Measurements from ENCODE around the gene CRACDL. TPM values are rescaled to one million over a fixed set of nuclear protein-coding genes. Genes with fewer than 3 reads are reported as not detected.
"Not testable (repeated sequence)": the region's sequence is repeated elsewhere in the genome, so short reads cannot be mapped to it uniquely, and the experiment has no call there.

Gene CRACDL
- polyA plus RNA-seq, 1 donor (not counting 4 experiments of a cell fraction or from before 2014, with no cell fraction given), result 1.6 TPM

DNA sequence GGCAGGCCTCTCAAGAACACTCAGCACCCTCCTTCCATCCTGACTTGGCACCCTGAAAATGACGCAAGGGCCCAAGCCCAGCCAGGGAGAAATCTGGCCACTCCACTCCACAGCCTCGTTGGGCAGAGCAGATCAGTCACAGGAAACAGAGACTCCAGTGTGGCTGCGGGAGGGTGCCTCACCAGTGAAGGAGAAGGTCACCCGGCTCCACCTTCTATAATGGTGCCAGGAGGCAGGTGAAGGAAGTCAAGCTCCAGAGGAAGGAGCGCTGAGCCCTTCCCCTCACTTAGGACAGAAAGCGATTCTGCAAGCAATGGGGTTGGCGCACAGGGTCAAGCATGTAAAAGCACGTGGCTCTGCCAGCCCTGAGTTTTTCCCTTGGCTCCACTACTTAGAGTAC is 35.3 kb downstream of the CRACDL start:
- dilution Hi-C loops (cut with MboI; ENCODE audit: extremely low pct_ligation_motif_present, low sequenced_read_pairs), result no loop called here
- no peak for FAIRE-seq
- Histone ChIP-seq H3K79me2 (ENCODE audit: control insufficient read depth, insufficient read depth, low read length) (no peaks in the 10 kb centered on the region), H3K4me1 (ENCODE audit: control insufficient read depth, extremely low read depth, insufficient read depth, low read length) (no peaks in the 10 kb centered on the region), H2AFZ (ENCODE audit: control insufficient read depth, low read length) (no peak overlapping the region), H3K27ac (ENCODE audit: control insufficient read depth, insufficient read depth, low read length) (no peak overlapping the region), H3K9me1 (ENCODE audit: control insufficient read depth, extremely low read depth, insufficient read depth, low read length) (no peaks in the 10 kb centered on the region), H3K36me3 (ENCODE audit: control insufficient read depth in 2 of 2, extremely low read depth in 1 of 2, insufficient read depth in 2 of 2, low read length in 2 of 2) (no peaks in the 10 kb centered on the region), H3K9ac (ENCODE audit: control insufficient read depth, extremely low read depth, insufficient read depth, low read length) (no peak overlapping the region), H3K27me3 (ENCODE audit: control insufficient read depth, extremely low read depth, insufficient read depth, low read length) (no peaks in the 10 kb centered on the region), H3K4me3 (ENCODE audit: control insufficient read depth in 2 of 3, extremely low read depth in 1 of 3, insufficient read depth in 2 of 3, low read depth in 1 of 3, low read length in 3 of 3) (no peak overlapping the region), H3K4me2 (ENCODE audit: control insufficient read depth, extremely low read depth, insufficient read depth, low read depth, low read length) (no peak overlapping the region), H4K20me1 (ENCODE audit: control insufficient read depth, extremely low read depth, insufficient read depth, low read length) (no peaks in the 10 kb centered on the region), H3K9me3 (ENCODE audit: control insufficient read depth, low read depth, low read length) (no peaks in the 10 kb centered on the region)
- DNase-seq (ENCODE audit: low read depth, low spot score), result no peak
- no peak for TF ChIP-seq EZH2 (IDR thresholded peaks at IDR 0.05; ENCODE audit: low read length)
- TF ChIP-seq CTCF (optimal IDR thresholded peaks at IDR 0.05 in 1 of 3, IDR thresholded peaks at IDR 0.05 in 1 of 3, conservative IDR thresholded peaks at IDR 0.05 in 1 of 3; ENCODE audit: extremely low read depth in 1 of 3, insufficient read depth in 2 of 3, low read length in 3 of 3), result no peak

- H3K4me1 ChIP-seq (ENCODE audit: control insufficient read depth, extremely low read depth, insufficient read depth, low read length); H3K27ac ChIP-seq (ENCODE audit: control insufficient read depth, insufficient read depth, low read length); H3K36me3 ChIP-seq (ENCODE audit: control insufficient read depth in 2 of 2, extremely low read depth in 1 of 2, insufficient read depth in 2 of 2, low read length in 2 of 2); FAIRE-seq; DNase-seq (ENCODE audit: low read depth, low spot score); H3K9ac ChIP-seq (ENCODE audit: control insufficient read depth, extremely low read depth, insufficient read depth, low read length); H3K4me3 ChIP-seq (ENCODE audit: control insufficient read depth in 2 of 3, extremely low read depth in 1 of 3, insufficient read depth in 2 of 3, low read depth in 1 of 3, low read length in 3 of 3); H3K27me3 ChIP-seq (ENCODE audit: control insufficient read depth, extremely low read depth, insufficient read depth, low read length); H3K9me1 ChIP-seq (ENCODE audit: control insufficient read depth, extremely low read depth, insufficient read depth, low read length); H3K9me3 ChIP-seq (ENCODE audit: control insufficient read depth, low read depth, low read length); H3K79me2 ChIP-seq (ENCODE audit: control insufficient read depth, insufficient read depth, low read length); dilution Hi-C loops (cut with MboI; ENCODE audit: extremely low pct_ligation_motif_present, low sequenced_read_pairs); H4K20me1 ChIP-seq (ENCODE audit: control insufficient read depth, extremely low read depth, insufficient read depth, low read length); H2AFZ ChIP-seq (ENCODE audit: control insufficient read depth, low read length); H3K4me2 ChIP-seq (ENCODE audit: control insufficient read depth, extremely low read depth, insufficient read depth, low read depth, low read length): not testable (repeated sequence)
Measured at GRCh38 chr2:98899703-98900078, 36.3 kb downstream of the CRACDL start.

GRCh38 chr2:98899041-98899702 is 36.9 kb downstream of the CRACDL start:
- H3K36me3 ChIP-seq (ENCODE audit: control insufficient read depth in 2 of 2, extremely low read depth in 1 of 2, insufficient read depth in 2 of 2, low read length in 2 of 2), result no peaks in the 10 kb centered on the region
- TF ChIP-seq CTCF (optimal IDR thresholded peaks at IDR 0.05 in 1 of 3, IDR thresholded peaks at IDR 0.05 in 1 of 3, conservative IDR thresholded peaks at IDR 0.05 in 1 of 3; ENCODE audit: extremely low read depth in 1 of 3, insufficient read depth in 2 of 3, low read length in 3 of 3), result no peak
- H3K79me2 ChIP-seq (ENCODE audit: control insufficient read depth, insufficient read depth, low read length), result no peaks in the 10 kb centered on the region
- no peak overlapping the region for H3K9ac ChIP-seq (ENCODE audit: control insufficient read depth, extremely low read depth, insufficient read depth, low read length)
- H3K27ac ChIP-seq (ENCODE audit: control insufficient read depth, insufficient read depth, low read length), result no peak overlapping the region
- DNase-seq (ENCODE audit: low read depth, low spot score), result no peak
- no peaks in the 10 kb centered on the region for H4K20me1 ChIP-seq (ENCODE audit: control insufficient read depth, extremely low read depth, insufficient read depth, low read length)
- no peaks in the 10 kb centered on the region for H3K27me3 ChIP-seq (ENCODE audit: control insufficient read depth, extremely low read depth, insufficient read depth, low read length)
- no peaks in the 10 kb centered on the region for H3K4me1 ChIP-seq (ENCODE audit: control insufficient read depth, extremely low read depth, insufficient read depth, low read length)
- no peaks in the 10 kb centered on the region for H3K9me1 ChIP-seq (ENCODE audit: control insufficient read depth, extremely low read depth, insufficient read depth, low read length)
- H2AFZ ChIP-seq (ENCODE audit: control insufficient read depth, low read length), result no peak overlapping the region
- dilution Hi-C loops (cut with MboI; ENCODE audit: extremely low pct_ligation_motif_present, low sequenced_read_pairs), result no loop called here
- H3K4me3 ChIP-seq (ENCODE audit: control insufficient read depth in 2 of 3, extremely low read depth in 1 of 3, insufficient read depth in 2 of 3, low read depth in 1 of 3, low read length in 3 of 3), result no peak overlapping the region
- no peak overlapping the region for H3K4me2 ChIP-seq (ENCODE audit: control insufficient read depth, extremely low read depth, insufficient read depth, low read depth, low read length)
- no peak for FAIRE-seq
- H3K9me3 ChIP-seq (ENCODE audit: control insufficient read depth, low read depth, low read length), result no peaks in the 10 kb centered on the region

Data from keratinocyte (primary cell).